Smooth muscle cell (in vitro differentiated cells): ENCODE results near the gene TSHR. TPM values are rescaled to one million over a fixed set of nuclear protein-coding genes. Genes with fewer than 3 reads are reported as not detected.

Experiments used
- DNase-seq: peaks from one replicate; lab custom pipeline; 2025; ENCODE audit not compliant: unreplicated experiment; lab: John Stamatoyannopoulos, UW
- H2AFZ ChIP-seq: fragments of 200-600 bp; sonication (generic); 2 replicates; pipeline ENCODE4 v1.6.0; 2016; ENCODE audit warnings: antibody characterized with exemption, low read depth, mild to moderate bottlenecking
- H3F3A ChIP-seq: fragments of 200-600 bp; sonication (generic); 2 replicates; pipeline ENCODE4 v1.6.0; 2017; ENCODE audit warnings: antibody characterized with exemption, low read depth
- H3K27ac ChIP-seq: fragments of 200-600 bp; sonication (generic); 2 replicates; pipeline ENCODE4 v1.5.1; 2016; ENCODE audit warnings: low read depth, mild to moderate bottlenecking
- H3K27me3 ChIP-seq: fragments of 200-600 bp; sonication (generic); 2 replicates; pipeline ENCODE4 v1.6.1; 2016; ENCODE audit warnings: low read depth, mild to moderate bottlenecking
- H3K36me3 ChIP-seq: fragments of 200-600 bp; sonication (generic); 2 replicates; pipeline ENCODE4 v1.5.1; 2016; ENCODE audit warnings: low read depth
- H3K4me1 ChIP-seq: fragments of 200-600 bp; sonication (generic); 2 replicates; pipeline ENCODE4 v1.5.1; 2016; ENCODE audit warnings: low read depth
- H3K4me2 ChIP-seq: fragments of 200-600 bp; sonication (generic); 2 replicates; pipeline ENCODE4 v1.6.0; 2016; ENCODE audit warnings: mild to moderate bottlenecking
- H3K4me3 ChIP-seq: fragments of 200-600 bp; sonication (generic); 2 replicates; pipeline ENCODE4 v1.5.1; 2016; ENCODE audit warnings: mild to moderate bottlenecking
- H3K79me2 ChIP-seq: fragments of 200-600 bp; sonication (generic); 2 replicates; pipeline ENCODE4 v1.6.0; 2016; ENCODE audit warnings: low read depth, mild to moderate bottlenecking
- H3K9ac ChIP-seq: fragments of 200-600 bp; sonication (generic); 2 replicates; pipeline ENCODE4 v1.6.0; 2016; ENCODE audit warnings: low read depth
- H3K9me3 ChIP-seq: fragments of 200-600 bp; sonication (generic); replicated peaks from 2 replicates; pipeline ENCODE4 v1.5.1; 2016; ENCODE audit warnings: low read depth
- H4K20me1 ChIP-seq: fragments of 200-600 bp; sonication (generic); 2 replicates; pipeline ENCODE4 v1.6.0; 2016; ENCODE audit warnings: low read depth
- WGBS: methylation state at CpG from one replicate; pipeline ENCODE4 v1.1.7; 2016; ENCODE audit warnings: low lambda C conversion rate; 5-methylcytosine and 5-hydroxymethylcytosine counted together
- polyA plus RNA-seq: library from polyadenylated mRNA; unstranded; fragments of >200 nt; fragmentation: Nextera tagmentation; extraction: Ambion mirVana; gene quantifications from 2 replicates; pipeline ENCODE4 v1.2.1, GENCODE V29; 2016
- total RNA-seq: library from RNA; depleted of rRNA; stranded (reverse); fragments of >200 nt; gene quantifications from 2 replicates; pipeline ENCODE4 v1.2.3, GENCODE V29; 2014
- TF ChIP-seq, protein P1 (sequence below): fragments of 200-600 bp; sonication (generic); IDR thresholded peaks from 2 replicates; pipeline ENCODE4 v1.5.1; 2017; ENCODE audit warnings: borderline replicate concordance, mild to moderate bottlenecking, antibody characterized with exemption; ENCODE audit not compliant: insufficient read depth, poor library complexity, severe bottlenecking

TSHR gene
- total and polyA plus RNA-seq, 2 experiments from 2014 or later = not detected

DNA sequence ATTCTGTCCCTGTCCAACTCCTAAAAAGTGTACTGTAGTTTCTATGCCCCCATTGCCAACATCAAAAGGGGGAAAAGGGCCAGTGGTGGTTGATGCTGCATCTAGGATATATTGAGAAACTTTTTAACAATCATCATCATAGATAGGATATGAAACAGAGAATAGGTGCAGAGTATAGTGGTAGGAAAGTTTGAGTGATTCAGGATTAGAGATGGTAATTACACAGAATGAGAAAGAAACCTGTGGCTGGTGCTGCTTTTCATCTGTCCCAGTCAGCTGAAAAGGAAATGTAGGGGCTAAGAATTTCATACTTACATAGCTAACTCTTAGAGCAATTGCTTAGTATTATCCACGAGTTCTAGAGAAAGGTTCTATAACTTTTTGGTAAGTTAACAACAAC, 197.8 kb downstream of the TSHR start:
- H3K9ac ChIP-seq = no peak overlapping the region
- WGBS = 67% methylated on average over 1 of the region's 1 CpG
- H3K4me2 ChIP-seq = no peak overlapping the region

DNA sequence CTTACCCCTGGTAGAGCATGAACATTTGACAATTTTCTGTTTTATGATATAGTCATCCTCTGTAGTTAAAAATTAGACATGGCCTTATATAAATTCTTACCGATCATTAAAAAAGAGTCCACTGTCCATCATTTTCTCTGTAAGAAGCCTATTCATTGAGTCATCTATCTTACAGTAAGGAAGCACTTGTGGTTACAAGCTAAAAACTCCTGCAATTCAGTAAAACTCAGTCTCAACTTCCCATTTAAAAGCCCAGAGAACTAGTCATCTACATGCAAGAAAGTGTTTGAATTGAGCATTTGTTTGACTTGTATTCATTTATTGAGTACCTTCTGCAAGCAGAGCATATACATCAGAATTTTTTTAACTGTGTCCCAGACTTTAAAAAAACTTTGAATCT, 202.0 kb downstream of the TSHR start:
- TF ChIP-seq, protein P1, sequence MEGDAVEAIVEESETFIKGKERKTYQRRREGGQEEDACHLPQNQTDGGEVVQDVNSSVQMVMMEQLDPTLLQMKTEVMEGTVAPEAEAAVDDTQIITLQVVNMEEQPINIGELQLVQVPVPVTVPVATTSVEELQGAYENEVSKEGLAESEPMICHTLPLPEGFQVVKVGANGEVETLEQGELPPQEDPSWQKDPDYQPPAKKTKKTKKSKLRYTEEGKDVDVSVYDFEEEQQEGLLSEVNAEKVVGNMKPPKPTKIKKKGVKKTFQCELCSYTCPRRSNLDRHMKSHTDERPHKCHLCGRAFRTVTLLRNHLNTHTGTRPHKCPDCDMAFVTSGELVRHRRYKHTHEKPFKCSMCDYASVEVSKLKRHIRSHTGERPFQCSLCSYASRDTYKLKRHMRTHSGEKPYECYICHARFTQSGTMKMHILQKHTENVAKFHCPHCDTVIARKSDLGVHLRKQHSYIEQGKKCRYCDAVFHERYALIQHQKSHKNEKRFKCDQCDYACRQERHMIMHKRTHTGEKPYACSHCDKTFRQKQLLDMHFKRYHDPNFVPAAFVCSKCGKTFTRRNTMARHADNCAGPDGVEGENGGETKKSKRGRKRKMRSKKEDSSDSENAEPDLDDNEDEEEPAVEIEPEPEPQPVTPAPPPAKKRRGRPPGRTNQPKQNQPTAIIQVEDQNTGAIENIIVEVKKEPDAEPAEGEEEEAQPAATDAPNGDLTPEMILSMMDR = no peak
- Histone ChIP-seq H3K9ac (no peak overlapping the region), H3K9me3 (no peaks in the 10 kb centered on the region), H3K4me3 (no peak overlapping the region), H3K27me3 (no peaks in the 10 kb centered on the region), H2AFZ (no peak overlapping the region), H3F3A (no peaks in the 10 kb centered on the region), H3K36me3 (no peaks in the 10 kb centered on the region), H3K79me2 (no peaks in the 10 kb centered on the region), H4K20me1 (no peaks in the 10 kb centered on the region), H3K27ac (no peak overlapping the region), H3K4me2 (no peak overlapping the region), H3K4me1 (no peaks in the 10 kb centered on the region)
- 84% methylated on average over 1 of the region's 1 CpG for WGBS
- DNase-seq = no peak

More for the DNA sequence above, 197.8 kb downstream of the TSHR start:
- Histone ChIP-seq H2AFZ (no peak overlapping the region), H4K20me1 (no peaks in the 10 kb centered on the region), H3K4me3 (no peak overlapping the region), H3K27me3 (no peaks in the 10 kb centered on the region), H3K79me2 (no peaks in the 10 kb centered on the region), H3F3A (no peaks in the 10 kb centered on the region), H3K27ac (no peak overlapping the region), H3K4me1 (no peaks in the 10 kb centered on the region), H3K9me3 (no peaks in the 10 kb centered on the region), H3K36me3 (no peaks in the 10 kb centered on the region)
- TF ChIP-seq, protein P1 = no peak
- no peak for DNase-seq

DNA sequence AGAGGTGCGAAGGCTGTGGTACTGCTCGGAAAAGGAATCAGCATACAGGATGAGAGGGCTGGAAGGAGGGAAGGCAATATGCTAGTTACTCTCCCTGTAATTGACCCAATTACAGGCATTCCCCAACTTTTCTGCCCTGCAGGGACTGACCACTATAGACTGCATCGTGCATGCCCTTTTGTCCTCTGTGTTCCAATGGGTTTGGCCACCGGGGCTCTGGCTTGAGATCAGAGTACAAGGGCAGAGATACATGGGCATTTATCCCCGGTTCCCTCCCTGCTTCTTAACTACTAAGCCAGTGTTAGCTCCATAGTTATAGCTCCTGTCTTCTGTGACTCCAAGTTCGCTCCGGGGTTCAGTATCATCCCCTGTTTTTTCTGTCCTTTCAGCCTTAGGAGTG, 205.7 kb downstream of the TSHR start:
- Histone ChIP-seq H2AFZ (no peak overlapping the region), H4K20me1 (no peaks in the 10 kb centered on the region), H3K27me3 (no peaks in the 10 kb centered on the region), H3K4me2 (no peak overlapping the region), H3F3A (no peaks in the 10 kb centered on the region), H3K36me3 (no peaks in the 10 kb centered on the region), H3K4me3 (no peak overlapping the region), H3K4me1 (no peaks in the 10 kb centered on the region), H3K27ac (no peak overlapping the region), H3K9ac (no peak overlapping the region), H3K9me3 (no peaks in the 10 kb centered on the region), H3K79me2 (no peaks in the 10 kb centered on the region)
- TF ChIP-seq, protein P1 = no peak
- WGBS = 93% methylated on average over 7 of the region's 7 CpGs
- DNase-seq = no peak

DNA sequence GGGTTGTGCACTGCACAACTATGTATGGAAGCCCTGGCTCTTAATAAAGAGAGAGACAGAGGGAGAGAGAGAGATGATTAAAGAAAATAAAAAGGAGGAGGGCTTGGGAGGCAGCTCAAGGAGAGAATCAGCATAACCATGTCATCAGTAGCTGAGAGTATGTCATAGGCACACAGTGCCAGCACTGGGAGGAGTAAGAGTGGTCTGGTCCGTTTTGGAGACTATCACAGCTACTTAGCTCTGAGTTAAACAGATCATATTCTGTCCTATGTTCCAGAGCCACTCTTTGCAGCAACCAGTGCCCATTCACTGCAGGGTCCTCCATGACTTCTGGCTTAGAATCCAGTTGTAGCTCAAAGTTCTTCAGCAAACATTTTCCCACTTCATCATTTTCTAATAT, 206.3 kb downstream of the TSHR start:
- Histone ChIP-seq H3K9ac (no peak overlapping the region), H3K4me3 (no peak overlapping the region), H3K27ac (no peak overlapping the region), H3K9me3 (no peaks in the 10 kb centered on the region), H3K36me3 (no peaks in the 10 kb centered on the region), H3F3A (no peaks in the 10 kb centered on the region), H3K4me2 (no peak overlapping the region), H4K20me1 (no peaks in the 10 kb centered on the region), H3K4me1 (no peaks in the 10 kb centered on the region), H3K79me2 (no peaks in the 10 kb centered on the region), H2AFZ (no peak overlapping the region), H3K27me3 (no peaks in the 10 kb centered on the region)
- DNase-seq = no peak
- TF ChIP-seq, protein P1 = no peak
- 90% methylated on average over 1 of the region's 1 CpG for WGBS
